SKM-1 treated with dmso at 0.1 percent for 144 hours (cell line): ENCODE data around the gene SUSD1.
"Not testable (repeated sequence)": the region's sequence is repeated elsewhere in the genome, so short reads cannot be mapped to it uniquely, and the experiment has no call there.

ENCODE experiments used
- DNase-seq: peaks from one replicate; lab custom pipeline; 2025; ENCODE audit not compliant: unreplicated experiment; lab: John Stamatoyannopoulos, UW

The SUSD1 gene

DNA sequence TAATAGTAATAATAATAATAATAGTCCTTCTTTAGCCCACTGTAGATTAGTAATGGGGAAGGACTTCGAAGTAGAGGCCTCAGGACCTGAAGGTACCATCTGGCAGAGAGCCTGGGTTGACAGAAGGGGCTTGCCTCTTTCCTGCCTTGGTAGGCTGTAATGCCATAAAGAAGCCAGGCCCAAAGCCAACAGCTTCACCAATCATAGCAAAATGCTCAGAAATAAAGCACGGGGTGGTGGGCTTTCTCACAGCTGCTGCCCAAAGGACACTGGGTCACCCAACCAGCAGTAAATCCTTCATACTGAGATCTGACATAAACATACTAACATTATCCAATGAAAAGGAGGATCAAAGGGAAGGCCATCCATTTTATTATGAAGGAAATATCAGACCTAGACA lies 70.7 kb downstream of the SUSD1 start:
- DNase-seq: no peak

DNA sequence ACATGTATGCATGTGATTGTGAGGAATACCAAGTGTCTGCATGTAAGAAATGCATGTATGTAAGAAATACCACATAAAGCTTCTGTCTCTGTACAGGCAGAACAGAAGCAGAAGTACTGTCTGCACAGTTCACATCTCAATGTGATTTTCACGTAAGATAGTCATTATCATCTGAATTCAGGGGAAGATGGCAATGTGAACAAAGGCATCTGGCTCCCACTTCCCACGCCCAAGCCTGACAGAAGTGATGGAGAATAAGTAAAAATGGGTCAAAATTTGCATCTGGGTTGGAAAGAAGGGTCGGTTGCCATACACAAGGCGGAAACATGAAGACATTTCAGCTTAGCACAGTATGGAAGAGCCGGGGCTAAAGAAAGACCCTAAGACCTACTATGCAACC lies 71.7 kb downstream of the SUSD1 start:
- DNase-seq: no peak

- peak; percentile 45 for DNase-seq
These were observed 77.1 kb downstream of the SUSD1 start for GRCh38 chr9:112097712-112098688.

DNA sequence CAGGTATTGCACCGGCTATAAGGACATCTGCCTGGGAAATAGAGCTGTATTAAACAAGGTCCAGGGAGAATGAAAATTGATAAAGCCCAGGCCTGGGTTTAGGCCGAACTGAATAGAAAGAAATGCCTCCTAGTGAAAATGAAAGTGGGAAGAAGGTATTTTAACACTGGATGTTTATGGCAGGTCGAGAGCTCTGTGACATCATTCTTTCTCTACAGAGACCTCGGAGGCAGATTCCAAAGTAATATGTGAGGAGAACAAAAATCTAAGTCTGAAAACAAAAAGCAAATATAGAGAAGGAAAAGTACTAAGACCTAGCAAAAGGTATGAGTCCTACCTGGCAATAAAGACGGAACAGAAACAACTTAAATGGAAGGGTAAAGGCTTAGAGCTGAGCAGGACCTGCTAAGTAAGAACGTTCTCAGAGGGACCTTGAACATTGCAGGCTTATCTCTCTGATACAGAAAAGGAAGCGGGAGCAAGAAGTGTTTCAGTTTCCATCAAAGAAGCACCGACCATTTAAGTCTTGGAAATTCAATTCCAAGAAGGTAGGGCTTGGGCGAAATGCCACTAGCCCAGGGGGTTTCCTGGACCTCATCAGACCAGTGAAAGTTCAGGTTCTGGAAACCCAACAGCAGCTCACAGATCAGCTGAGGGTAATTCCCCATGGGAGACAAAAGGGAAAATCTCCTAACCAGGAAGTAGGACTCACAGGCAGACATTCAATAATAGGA lies 80.0 kb downstream of the SUSD1 start:
- no peak for DNase-seq

DNA sequence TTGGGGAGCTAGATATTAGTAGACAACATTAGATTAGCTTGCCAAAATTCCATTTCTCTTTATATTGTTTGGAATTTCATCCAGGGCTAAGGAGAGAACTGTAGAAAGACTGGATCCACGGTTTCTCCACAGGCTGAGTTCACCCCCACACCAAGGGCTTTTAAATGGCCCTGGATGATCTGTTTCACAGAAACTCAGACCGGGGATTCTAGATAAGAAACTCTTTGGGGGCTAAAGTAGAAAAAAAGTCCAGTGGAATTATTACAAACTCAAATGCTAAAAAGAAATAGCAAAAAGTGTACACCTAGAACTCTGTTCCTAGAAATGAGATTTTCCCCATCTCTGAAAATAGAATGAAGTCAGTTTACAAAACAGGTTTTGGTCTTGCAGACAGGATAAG lies 80.9 kb downstream of the SUSD1 start:
- DNase-seq: no peak

DNA sequence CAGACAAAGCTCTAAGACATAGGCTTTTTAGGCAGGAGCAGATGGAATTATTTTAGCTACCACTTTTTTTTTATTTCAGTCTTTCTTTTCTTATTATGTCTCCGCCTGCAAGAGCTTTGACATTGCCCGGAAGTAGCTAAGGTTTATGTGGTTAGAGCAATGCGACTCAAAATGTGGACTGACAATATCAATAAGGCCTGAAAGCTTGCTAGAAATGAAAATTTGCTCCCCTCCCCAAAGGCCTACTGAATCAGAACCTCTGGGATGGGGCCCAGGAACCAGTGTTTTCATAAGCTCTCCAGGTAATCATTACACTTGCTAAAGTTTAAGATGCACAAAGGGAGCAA lies 81.3 kb downstream of the SUSD1 start:
- no peak for DNase-seq

- DNase-seq: no peak
These were observed 81.8 kb downstream of the SUSD1 start for GRCh38 chr9:112093147-112093869.

- no peak for DNase-seq
These were observed 83.3 kb downstream of the SUSD1 start for GRCh38 chr9:112091810-112092209.

- DNase-seq: no peak
These were observed 87.6 kb downstream of the SUSD1 start for GRCh38 chr9:112087506-112087905.

- no peak for DNase-seq
These were observed 88.5 kb downstream of the SUSD1 start for GRCh38 chr9:112086627-112087026.

- no peak for DNase-seq
These were observed 90.2 kb downstream of the SUSD1 start for GRCh38 chr9:112084907-112085306.

- no peak for DNase-seq
These were observed 90.8 kb downstream of the SUSD1 start for GRCh38 chr9:112084334-112084733.

GRCh38 chr9:112081918-112082729 lies 93.0 kb downstream of the SUSD1 start:
- no peak for DNase-seq

GRCh38 chr9:112080831-112081542 lies 94.1 kb downstream of the SUSD1 start:
- no peak for DNase-seq

DNA sequence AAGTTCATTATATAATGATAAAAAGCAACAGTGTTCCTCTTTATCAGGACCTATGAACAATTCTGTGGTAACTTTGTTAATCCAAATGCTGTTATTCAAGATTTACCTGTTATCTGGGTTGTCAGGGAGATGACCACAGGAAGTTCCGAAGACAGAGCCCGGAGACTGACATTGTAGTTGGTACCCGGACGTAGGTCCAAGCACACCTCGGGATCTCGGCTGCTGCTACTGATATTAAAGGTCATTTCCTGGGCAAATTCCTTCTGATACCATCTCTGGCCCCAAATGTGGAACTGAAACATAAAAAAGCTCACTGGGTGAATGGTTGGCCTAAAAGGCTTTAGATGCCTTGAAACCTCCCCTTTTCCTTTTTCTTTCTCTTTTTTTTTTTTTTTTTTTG lies 96.7 kb downstream of the SUSD1 start:
- no peak for DNase-seq

DNA sequence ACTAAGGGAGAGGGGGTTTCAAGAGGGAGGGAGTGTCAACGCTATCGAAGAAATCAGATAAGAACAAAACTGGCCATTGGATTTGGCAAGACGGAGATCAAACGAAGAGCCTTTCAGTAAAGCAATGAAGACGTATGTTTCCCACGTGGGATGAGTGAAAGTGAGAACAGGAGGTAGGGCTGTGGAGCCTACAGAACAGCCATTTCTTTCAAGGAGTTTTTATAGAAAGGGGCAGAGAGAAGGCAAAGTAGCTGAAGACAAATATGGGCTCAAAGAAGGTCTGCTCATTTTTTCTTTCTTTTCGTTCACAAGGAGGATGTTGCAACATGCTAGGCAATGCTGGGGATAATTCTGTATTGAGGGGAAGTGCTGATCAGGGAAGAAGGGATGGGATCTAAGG lies 98.3 kb downstream of the SUSD1 start:
- no peak for DNase-seq

DNA sequence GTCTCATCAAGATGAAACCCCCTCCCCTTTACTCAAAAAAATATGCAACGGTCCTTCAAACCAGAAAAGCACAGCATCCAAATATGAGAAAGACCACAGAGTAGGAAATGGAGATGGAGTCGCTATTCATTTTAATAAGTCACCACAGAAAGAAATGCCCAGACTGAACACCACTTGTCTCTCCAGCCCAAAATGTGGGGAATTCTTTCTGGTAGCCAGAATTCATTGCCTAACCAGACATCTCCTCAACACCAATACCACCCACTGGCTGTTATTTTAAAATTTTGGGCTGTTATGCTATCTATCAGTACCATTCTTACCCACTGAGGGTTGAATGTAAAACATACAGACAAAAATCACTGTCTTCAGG lies 100.1 kb downstream of the SUSD1 start:
- DNase-seq: no peak

DNA sequence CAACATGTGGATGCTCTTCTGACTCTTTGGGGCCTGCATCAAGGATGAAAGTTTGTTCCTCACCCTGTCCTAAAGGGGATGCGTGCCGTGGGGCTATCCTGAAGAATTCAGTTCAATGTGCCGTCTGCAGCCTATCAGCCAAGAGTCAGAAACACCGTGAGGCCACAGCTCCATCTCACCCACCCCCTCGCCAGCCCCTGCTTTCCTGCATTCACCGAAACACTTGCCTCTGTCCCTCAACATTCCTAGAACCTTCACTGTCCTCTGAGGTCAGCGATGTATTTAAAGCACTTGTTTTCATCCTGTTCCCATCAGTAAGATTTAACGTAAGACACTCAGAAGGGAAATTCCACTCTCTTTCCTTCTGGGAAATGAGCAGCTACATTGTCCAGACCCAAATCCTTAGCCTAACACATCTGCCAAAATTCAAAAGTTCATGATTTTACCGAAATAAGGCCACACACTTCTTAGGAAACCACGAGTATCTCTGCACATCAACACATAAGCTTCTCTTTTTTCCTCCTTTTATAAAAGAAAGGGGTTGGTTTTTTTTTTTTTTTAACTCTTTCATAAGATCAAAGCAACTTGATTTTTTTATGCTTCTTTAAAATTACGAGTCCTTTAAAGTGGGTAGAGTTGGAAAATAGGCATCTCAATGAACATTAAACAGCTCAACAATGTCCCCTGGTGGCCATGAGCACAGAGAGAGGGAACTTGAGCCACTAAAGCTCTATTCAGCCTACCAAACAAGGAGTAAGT lies 100.7 kb downstream of the SUSD1 start:
- peak; percentile 4 for DNase-seq

DNA sequence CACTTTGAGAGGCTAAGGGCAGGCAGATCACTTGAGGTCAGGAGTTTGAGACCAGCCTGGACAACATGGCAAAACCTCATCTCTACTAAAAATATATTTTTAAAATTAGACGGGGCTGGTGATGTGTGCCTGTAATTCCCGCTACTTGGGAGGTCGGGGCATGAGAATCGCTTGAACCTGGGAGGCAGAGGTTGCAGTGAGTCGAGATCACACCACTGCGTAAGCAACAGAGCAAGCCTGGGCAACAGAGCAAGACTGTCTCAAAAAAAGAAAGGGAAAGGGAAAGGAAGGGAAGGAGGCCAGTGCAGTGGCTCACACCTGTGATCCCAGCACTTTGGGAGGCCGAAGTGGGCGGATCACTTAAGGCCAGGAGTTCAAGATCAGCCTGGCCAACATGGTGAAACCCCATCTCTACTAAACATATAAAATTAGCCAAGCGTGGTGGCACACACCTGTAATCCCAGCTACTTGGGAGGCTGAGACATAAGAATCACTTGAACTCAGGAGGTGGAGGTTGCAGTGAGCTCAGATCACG lies 101.4 kb downstream of the SUSD1 start:
- not testable (repeated sequence) for DNase-seq
